AG04449 (cell line): ENCODE data around the gene RBMS3.

ENCODE experiments used
- CTCF ChIA-PET: fragments of 350-600 bp; formaldehyde crosslinking; extraction: SDS; loops from one replicate; lab custom pipeline; 2021; ENCODE audit warnings: antibody characterized with exemption; lab: Yijun Ruan, JAX
- POLR2A ChIA-PET: fragments of 400-600, 350-600 bp; formaldehyde crosslinking; extraction: SDS; loops from one replicate; lab custom pipeline; 2020; ENCODE audit warnings: antibody characterized with exemption, inconsistent platforms; lab: Yijun Ruan, JAX
- DNase-seq: peaks from one replicate; pipeline ENCODE4 v3.0.0-alpha.2; 2010; ENCODE audit warnings: low read depth, low spot score
- H3K4me3 ChIP-seq: 2 replicates; pipeline ENCODE4 v1.5.1; 2011; ENCODE audit warnings: low read depth, mild to moderate bottlenecking, control low read depth, low read length
- TF ChIP-seq, protein P1 (sequence below): IDR thresholded peaks from one replicate; pipeline ENCODE4 v1.5.1; 2011; ENCODE audit warnings: mild to moderate bottlenecking, moderate library complexity, low read length, control low read depth, inconsistent platforms; ENCODE audit not compliant: insufficient read depth; ENCODE audit errors: missing control alignments

The RBMS3 gene

DNA sequence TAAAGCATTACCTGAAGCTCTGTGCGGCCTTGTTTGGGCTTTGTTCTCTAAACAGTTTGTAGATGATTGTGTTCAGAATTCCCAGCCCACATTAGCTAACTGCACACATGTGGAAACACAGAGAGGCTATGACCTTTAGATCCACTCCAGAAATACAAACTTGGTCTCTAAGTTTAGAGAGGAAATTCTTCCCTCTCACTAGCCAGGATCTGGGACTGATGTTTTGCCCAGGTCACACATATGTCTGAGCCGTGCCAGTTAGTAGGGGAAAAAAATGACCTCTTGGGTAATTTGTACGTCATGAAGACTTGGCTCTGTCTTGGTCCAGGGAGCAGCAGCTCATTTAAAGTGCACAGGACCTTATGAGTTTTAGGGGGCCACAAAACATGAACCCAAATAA is 223.1 kb downstream of the RBMS3 start:
- DNase-seq, result no peak
- CTCF ChIA-PET, result no interaction called here
- POLR2A ChIA-PET, result no interaction called here
- no peak overlapping the region for H3K4me3 ChIP-seq
- TF ChIP-seq, protein P1, sequence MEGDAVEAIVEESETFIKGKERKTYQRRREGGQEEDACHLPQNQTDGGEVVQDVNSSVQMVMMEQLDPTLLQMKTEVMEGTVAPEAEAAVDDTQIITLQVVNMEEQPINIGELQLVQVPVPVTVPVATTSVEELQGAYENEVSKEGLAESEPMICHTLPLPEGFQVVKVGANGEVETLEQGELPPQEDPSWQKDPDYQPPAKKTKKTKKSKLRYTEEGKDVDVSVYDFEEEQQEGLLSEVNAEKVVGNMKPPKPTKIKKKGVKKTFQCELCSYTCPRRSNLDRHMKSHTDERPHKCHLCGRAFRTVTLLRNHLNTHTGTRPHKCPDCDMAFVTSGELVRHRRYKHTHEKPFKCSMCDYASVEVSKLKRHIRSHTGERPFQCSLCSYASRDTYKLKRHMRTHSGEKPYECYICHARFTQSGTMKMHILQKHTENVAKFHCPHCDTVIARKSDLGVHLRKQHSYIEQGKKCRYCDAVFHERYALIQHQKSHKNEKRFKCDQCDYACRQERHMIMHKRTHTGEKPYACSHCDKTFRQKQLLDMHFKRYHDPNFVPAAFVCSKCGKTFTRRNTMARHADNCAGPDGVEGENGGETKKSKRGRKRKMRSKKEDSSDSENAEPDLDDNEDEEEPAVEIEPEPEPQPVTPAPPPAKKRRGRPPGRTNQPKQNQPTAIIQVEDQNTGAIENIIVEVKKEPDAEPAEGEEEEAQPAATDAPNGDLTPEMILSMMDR, result no peak

DNA sequence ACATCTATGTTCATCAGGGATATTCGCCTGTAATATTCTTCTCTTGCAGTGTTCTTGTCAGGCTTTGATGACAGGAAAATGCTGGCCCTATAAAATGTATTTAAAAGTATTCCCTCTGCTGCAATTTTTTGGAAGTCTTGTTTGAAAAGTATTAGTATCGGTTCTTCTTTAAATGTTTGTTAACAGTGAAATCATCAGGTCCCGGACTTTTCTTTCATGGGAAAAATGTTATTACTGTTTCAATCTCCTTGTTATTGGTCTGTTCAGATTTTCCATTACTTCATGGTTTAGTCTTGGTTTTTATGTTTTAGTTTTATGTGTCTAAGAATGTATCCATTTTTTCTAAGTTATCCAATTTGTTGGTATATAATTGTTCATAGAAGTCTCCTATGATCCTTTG is 225.6 kb downstream of the RBMS3 start:
- TF ChIP-seq, protein P1, result no peak
- ChIA-PET POLR2A (no interaction called here), CTCF (no interaction called here)
- DNase-seq, result no peak
- H3K4me3 ChIP-seq, result no peak overlapping the region

DNA sequence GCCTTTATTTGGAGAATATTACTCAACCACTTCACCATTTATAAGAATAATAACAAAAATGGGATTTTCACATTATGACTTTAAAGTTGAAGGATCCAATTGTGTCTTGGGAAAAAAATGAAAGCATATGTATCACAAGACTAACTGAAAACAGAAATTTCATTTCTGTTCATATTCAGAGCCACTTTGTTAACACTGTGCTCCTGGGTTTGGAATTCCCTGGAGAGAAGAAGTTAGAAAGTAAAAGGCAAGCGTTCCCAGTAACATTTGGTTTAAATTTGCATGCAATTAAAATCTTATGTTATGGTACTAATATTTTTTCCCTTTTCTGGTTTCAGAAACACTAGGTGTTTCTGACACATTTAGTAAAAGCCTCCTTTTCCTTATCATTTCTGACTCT is 230.8 kb downstream of the RBMS3 start:
- POLR2A ChIA-PET, result no interaction called here
- H3K4me3 ChIP-seq, result no peak overlapping the region
- no peak for DNase-seq
- CTCF ChIA-PET, result no interaction called here
- TF ChIP-seq, protein P1, result no peak

DNA sequence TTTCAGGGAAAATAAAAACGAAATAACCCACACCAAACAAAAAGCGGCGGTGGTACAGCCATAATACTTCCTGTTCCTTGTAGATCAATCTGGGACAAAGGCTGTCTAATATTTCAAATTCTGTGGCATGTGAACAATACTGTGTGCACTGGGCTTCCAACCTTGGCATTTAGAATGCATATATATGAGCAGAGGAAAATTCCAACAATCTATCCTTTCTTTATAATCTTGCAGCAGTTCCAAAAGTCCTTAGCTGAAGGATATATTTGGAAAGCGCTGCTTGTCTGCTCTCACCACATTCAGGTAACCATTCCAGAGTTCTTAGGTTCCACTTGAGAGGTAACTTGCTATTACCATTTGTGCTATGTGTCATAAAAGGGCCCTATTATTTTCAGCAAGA is 231.8 kb downstream of the RBMS3 start:
- H3K4me3 ChIP-seq, result no peak overlapping the region
- CTCF ChIA-PET, result no interaction called here

DNA sequence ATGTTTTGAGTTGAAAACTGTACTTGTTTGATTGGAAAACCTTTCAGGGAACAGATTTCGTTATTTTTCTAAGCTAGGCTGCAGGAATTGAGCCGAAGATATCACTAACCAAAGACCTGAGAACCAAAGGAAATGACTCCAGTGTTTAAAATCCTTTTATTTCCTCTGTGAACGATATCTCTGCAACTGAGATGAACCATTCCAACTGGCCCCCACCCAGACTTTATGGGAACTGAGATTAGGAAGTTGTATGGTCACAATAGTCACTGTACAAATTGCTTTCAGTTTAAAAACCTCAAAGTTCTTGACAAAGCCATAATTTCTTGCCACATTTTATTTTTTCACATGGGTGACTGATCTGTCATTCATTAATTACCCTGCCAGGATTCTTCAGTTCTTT is 232.4 kb downstream of the RBMS3 start:
- POLR2A ChIA-PET, result no interaction called here
- no peak for DNase-seq
- TF ChIP-seq, protein P1, result no peak
- CTCF ChIA-PET, result no interaction called here
- no peak overlapping the region for H3K4me3 ChIP-seq

More for the DNA sequence above, 231.8 kb downstream of the RBMS3 start:
- POLR2A ChIA-PET, result no interaction called here
- no peak for DNase-seq
- TF ChIP-seq, protein P1, result no peak

DNA sequence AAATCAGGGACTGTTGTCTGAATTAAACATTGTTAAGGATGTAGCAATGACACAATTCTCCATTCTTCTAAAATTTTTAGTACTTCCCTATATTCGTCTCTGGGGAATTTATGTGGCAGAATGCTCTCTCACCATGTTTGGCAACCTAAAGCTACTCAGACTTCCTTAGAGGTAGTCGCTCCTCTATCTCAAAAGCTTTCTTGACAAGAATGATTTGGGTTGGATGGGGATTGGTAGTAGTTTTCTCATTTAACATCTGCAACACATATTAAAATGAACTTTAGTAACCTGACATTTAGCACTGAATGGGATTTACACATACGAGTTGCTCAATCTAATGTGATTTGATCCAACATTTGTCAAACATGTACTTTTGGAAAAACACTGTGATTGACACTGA is 233.3 kb downstream of the RBMS3 start:
- H3K4me3 ChIP-seq, result no peak overlapping the region
- POLR2A ChIA-PET, result no interaction called here
- DNase-seq, result no peak
- CTCF ChIA-PET, result no interaction called here
- TF ChIP-seq, protein P1, result no peak
